Brain microvascular endothelial cell (primary cell): Measurements from ENCODE around the gene RARG.
A peak's percentile ranks its signal among the peaks of the same experiment; 100 is the strongest.

Experiments
- DNase-seq: peaks from one replicate; pipeline ENCODE4 v3.0.0-alpha.2; 2020
- H3K27ac ChIP-seq: fragments of 250-450 bp; sonication (Bioruptor Pico); 2 replicates; pipeline ENCODE4 v1.5.1; 2020; ENCODE audit warnings: mild to moderate bottlenecking, moderate library complexity
- H3K27me3 ChIP-seq: fragments of 250-450 bp; sonication (Bioruptor Pico); replicated peaks from 2 replicates; pipeline ENCODE4 v1.5.1; 2020; ENCODE audit warnings: mild to moderate bottlenecking
- H3K36me3 ChIP-seq: fragments of 250-450 bp; sonication (Bioruptor Pico); replicated peaks from 2 replicates; pipeline ENCODE4 v1.5.1; 2020; ENCODE audit warnings: mild to moderate bottlenecking
- H3K4me3 ChIP-seq: 2 replicates; pipeline ENCODE4 v1.5.1; 2011; ENCODE audit warnings: low read depth, mild to moderate bottlenecking, control low read depth, low read length, moderate library complexity
- CTCF ChIP-seq: IDR thresholded peaks from 2 replicates; pipeline ENCODE4 v1.5.1; 2011; ENCODE audit warnings: low read depth, mild to moderate bottlenecking, moderate library complexity, low read length, control low read depth, inconsistent platforms; ENCODE audit errors: missing control alignments
- in situ Hi-C: cut with HindIII; loops from 2 replicates; pipeline ENCODE4 v1.10.0; 2017; ENCODE audit warnings: low sequenced_read_pairs, low pct_ligation_motif_present

RARG gene

DNA sequence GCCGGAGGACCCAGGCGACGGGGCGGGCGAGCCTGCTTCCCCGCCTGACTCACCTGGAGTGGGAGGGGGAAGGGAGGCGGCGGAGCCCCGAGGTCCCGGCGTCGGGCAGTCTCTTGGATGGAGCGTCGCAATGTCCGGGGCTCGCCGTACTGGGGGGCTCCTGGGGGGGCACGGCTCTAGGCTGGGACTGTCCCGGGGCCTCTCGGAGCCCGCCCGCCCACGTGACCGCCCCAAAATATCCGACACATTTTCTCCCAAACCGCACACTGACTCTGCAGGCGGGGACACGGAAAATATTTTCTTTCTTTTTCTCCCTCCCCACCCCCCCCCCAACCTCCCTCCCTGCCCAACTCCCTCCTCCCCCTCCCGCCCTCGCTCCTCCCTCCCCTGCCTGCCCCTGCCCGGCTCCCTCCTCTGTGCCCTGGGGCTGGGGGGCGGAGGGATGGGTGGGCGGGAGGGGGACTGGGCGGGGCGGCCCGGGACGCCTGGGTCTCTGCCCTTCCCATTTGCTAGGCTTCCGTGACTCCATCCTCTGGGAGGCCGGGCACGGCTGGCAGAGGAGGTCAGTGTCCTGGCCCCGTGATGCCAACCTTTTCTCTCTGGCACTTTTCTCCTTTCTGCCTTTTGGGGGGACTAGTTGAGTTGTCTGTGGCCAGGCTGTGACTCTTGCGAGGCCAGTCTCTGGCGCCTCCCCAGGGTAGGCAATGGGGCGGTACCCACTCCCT is at the start of gene RARG:
RARG (minus strand) TSS at position 289 of the 725 bp plus-strand sequence. CDS start 4,664 bp downstream, outside the sequence.
- TF ChIP-seq CTCF: no peak
- no peaks in the 10 kb centered on the region for H3K36me3 ChIP-seq
- H3K4me3 ChIP-seq: peak within 1 kb of the TSS; percentile 60
- no peaks in the 10 kb centered on the region for H3K27me3 ChIP-seq
- no peak within 1 kb of the TSS for H3K27ac ChIP-seq
- in situ Hi-C loops: no loop called here
- no peak for DNase-seq

DNA sequence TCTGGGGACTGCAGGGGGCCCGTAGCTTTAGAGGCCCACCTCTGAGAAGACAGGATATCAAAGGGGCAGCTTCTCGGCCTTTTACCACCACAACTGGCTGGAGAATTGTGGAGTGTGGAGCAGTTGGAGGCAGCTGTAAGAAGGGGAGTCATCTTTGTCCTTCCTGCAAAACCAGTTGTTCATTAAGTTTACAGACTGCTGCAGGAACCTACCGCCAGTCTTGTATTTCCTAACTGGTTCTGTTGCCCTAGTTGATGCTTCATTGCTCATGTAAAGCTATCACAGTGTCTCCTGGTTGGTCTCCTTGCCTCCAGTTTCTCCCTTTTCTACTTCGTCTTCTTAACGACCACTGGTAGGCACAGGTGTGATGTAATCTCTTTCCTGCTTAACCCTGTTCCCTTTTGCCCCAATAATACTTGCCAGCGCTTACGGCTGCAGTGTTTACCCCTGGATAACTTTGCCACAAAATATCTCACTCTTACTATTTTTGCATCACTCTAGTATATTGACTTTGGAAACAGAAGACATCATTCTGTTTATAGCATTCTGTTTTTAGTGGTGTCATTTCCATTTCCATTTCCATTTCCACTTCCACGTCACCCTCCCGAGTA is 48.0 kb upstream of the RARG start:
- no peaks in the 10 kb centered on the region for H3K27me3 ChIP-seq
- TF ChIP-seq CTCF: no peak
- no peak for DNase-seq
- in situ Hi-C loops: no loop called here
- no peak overlapping the region for H3K27ac ChIP-seq
- peaks cover 10% of the 10 kb centered on the region for H3K36me3 ChIP-seq
- H3K4me3 ChIP-seq: no peak overlapping the region

DNA sequence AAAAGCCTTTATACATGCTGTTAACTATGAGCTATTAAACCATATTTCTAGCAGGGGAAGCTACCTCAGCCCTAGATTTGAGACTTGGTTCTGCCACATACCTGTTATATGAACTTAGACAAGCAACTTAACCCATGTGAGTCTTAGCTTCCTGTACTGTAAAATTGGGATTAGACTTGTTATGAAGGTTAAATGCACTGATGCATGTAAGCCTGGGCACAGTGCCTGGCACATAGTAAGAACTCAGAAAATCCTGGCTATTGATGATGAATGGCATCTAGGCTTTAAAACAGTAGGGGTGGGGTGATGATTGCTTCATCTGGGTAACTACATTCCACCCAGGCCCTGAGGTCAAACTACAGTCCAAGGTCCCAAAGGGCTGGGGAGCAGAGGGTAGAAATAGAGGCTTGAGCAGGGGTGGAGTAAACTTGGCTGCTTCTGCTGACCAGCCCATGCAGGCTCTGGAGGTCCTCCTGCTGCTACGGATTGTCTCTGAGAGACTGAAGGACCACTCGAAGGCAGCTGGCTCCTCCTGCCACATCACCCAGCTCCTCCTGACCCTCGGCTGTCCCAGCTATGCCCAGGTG is 47.4 kb upstream of the RARG start:
- Histone ChIP-seq H3K27ac (no peak overlapping the region), H3K4me3 (no peak overlapping the region), H3K36me3 (peaks cover 10% of the 10 kb centered on the region), H3K27me3 (no peaks in the 10 kb centered on the region)
- TF ChIP-seq CTCF: no peak
- no peak for DNase-seq
- in situ Hi-C loops: no loop called here

GRCh38 chr12:53277981-53278380 is 46.0 kb upstream of the RARG start:
- in situ Hi-C loops: no loop called here
- no peak for TF ChIP-seq CTCF
- Histone ChIP-seq H3K27me3 (no peaks in the 10 kb centered on the region), H3K27ac (no peak overlapping the region), H3K36me3 (peaks cover 6% of the 10 kb centered on the region), H3K4me3 (no peak overlapping the region)
- DNase-seq: no peak

DNA sequence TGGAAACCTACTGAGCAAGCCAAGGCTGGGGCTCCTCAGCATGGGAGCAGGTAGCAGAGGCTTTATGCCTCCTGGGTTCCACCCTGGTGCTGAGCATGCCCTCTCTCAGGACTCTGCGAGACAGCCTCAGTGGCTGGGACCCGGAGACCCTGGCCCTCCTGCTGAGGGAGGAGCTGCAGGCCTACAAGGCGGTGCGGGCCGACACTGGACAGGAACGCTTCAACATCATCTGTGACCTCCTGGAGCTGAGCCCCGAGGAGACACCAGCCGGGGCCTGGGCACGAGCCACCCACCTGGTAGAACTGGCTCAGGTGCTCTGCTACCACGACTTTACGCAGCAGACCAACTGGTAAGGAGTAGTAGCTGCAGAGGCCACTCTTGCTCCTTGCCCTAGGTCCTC is 44.5 kb upstream of the RARG start:
- H3K4me3 ChIP-seq: no peak overlapping the region
- no peak for DNase-seq
- TF ChIP-seq CTCF: no peak
- peaks cover 2% of the 10 kb centered on the region for H3K36me3 ChIP-seq
- H3K27ac ChIP-seq: no peak overlapping the region
- H3K27me3 ChIP-seq: no peaks in the 10 kb centered on the region
- in situ Hi-C loops: no loop called here
